CD4-positive, alpha-beta memory T cell (primary cell): ENCODE results near the gene TAS2R13. TPM values are rescaled to one million over a fixed set of nuclear protein-coding genes. Genes with fewer than 3 reads are reported as not detected.

Experiments
- CTCF ChIA-PET: fragments of 350-600 bp; sonication (Branson Sonifier 250); formaldehyde crosslinking; loops from one replicate; lab custom pipeline; 2021; ENCODE audit warnings: inconsistent platforms; ENCODE audit not compliant: partially characterized antibody; lab: Charles Lee
- POLR2A ChIA-PET: fragments of 350-600 bp; sonication (Branson Sonifier 250); formaldehyde crosslinking; loops from one replicate; lab custom pipeline; 2021; ENCODE audit not compliant: partially characterized antibody; lab: Charles Lee
- DNase-seq, 5 donors: peaks; one replicate each; pipeline versions ENCODE4 v3.0.0 to v3.0.0-alpha.2; 2020 to 2022; ENCODE audit warnings: mixed read lengths in 1 of 5
- H3K27ac ChIP-seq: one replicate; pipeline ENCODE4 v1.7.0; 2013; ENCODE audit warnings: low read depth, low read length
- H3K27me3 ChIP-seq: 2 replicates; pipeline ENCODE4 v1.7.0; 2013; ENCODE audit warnings: mild to moderate bottlenecking, low read length, moderate library complexity; ENCODE audit not compliant: insufficient read depth
- H3K36me3 ChIP-seq: 2 replicates; pipeline ENCODE4 v1.7.0; 2013; ENCODE audit warnings: mild to moderate bottlenecking, low read length, moderate library complexity; ENCODE audit not compliant: insufficient read depth
- H3K4me1 ChIP-seq: 2 replicates; pipeline ENCODE4 v1.7.0; 2013; ENCODE audit warnings: mild to moderate bottlenecking, low read length, moderate library complexity; ENCODE audit not compliant: insufficient read depth
- H3K4me3 ChIP-seq, 2 donors: one replicate each; pipeline ENCODE4 v1.7.0; 2013; ENCODE audit warnings: low read length in 2 of 2, mild to moderate bottlenecking in 1 of 2
- H3K9me3 ChIP-seq, 2 donors: one replicate each; pipeline ENCODE4 v1.7.0; 2013; ENCODE audit warnings: low read length in 2 of 2, control low read depth in 1 of 2; ENCODE audit not compliant: control insufficient read depth in 1 of 2
- H3K27ac Mint-ChIP-seq, 7 donors: one replicate each; pipeline ENCODE4 v1.8.0; 2020 to 2021; ENCODE audit warnings: mixed read lengths in 7 of 7, mild to moderate bottlenecking in 6 of 7, inconsistent platforms in 3 of 7, moderate library complexity in 3 of 7
- H3K27me3 Mint-ChIP-seq, 2 donors: one replicate each; pipeline ENCODE4 v1.8.0; 2020 to 2021; ENCODE audit warnings: mixed read lengths in 2 of 2
- H3K36me3 Mint-ChIP-seq, 2 donors: one replicate each; pipeline ENCODE4 v1.8.0; 2020 to 2021; ENCODE audit warnings: mixed read lengths in 2 of 2, inconsistent platforms in 1 of 2, mild to moderate bottlenecking in 1 of 2
- H3K4me1 Mint-ChIP-seq, 4 donors: one replicate each; pipeline ENCODE4 v1.8.0; 2020 to 2021; ENCODE audit warnings: mixed read lengths in 4 of 4, mild to moderate bottlenecking in 1 of 4
- H3K4me3 Mint-ChIP-seq, 8 donors: one replicate each; pipeline ENCODE4 v1.8.0; 2020 to 2021; ENCODE audit warnings: mixed read lengths in 8 of 8, mild to moderate bottlenecking in 7 of 8, moderate library complexity in 6 of 8, inconsistent platforms in 3 of 8
- H3K9me3 Mint-ChIP-seq, 8 donors: one replicate each; pipeline ENCODE4 v1.8.0; 2020 to 2021; ENCODE audit warnings: mixed read lengths in 8 of 8, mild to moderate bottlenecking in 5 of 8, inconsistent platforms in 3 of 8, moderate library complexity in 1 of 8
- intact Hi-C: fragments of 100-400 bp; cut with micrococcal nuclease; formaldehyde crosslinking; loops from one replicate; pipeline ENCODE4 v1.15.1; 2023
- polyA plus RNA-seq, 2 donors: library from polyadenylated mRNA; unstranded; fragments of 300-500 nt; fragmentation: Illumina TruSeq; gene quantifications; one replicate each; pipeline ENCODE4 v1.2.3, GENCODE V29; 2021
- total RNA-seq, 2 experiments: library from RNA; stranded (reverse); gene quantifications; one replicate each; pipeline ENCODE4 v1.2.3, GENCODE V29; 2021

Gene TAS2R13
- total and polyA plus RNA-seq, 4 experiments from 2014 or later: 0.79 to 0.86 TPM; not detected in 2

GRCh38 chr12:10904686-10905085 lies 4.7 kb downstream of the TAS2R13 start:
- ChIA-PET CTCF (no interaction called here), POLR2A (no interaction called here)
- Mint-ChIP-seq H3K27ac (no peak overlapping the region), H3K27me3 (no peaks in the 10 kb centered on the region), H3K4me1 (no peaks in the 10 kb centered on the region), H3K36me3 (peaks cover 29 to 73% of the 10 kb centered on the region in 2 donors), H3K9me3 (peaks cover 2 to 45% (median 39%) of the 10 kb centered on the region in 8 donors), H3K4me3 (no peak overlapping the region)
- H3K27ac ChIP-seq: no peak overlapping the region
- intact Hi-C loops: no loop called here
- no peaks in the 10 kb centered on the region for H3K4me1 ChIP-seq
- peaks cover 0 to 10% of the 10 kb centered on the region in 2 donors for H3K9me3 ChIP-seq
- DNase-seq: no peak
- no peak overlapping the region for H3K4me3 ChIP-seq
- no peaks in the 10 kb centered on the region for H3K36me3 ChIP-seq
- H3K27me3 ChIP-seq: no peaks in the 10 kb centered on the region

- Mint-ChIP-seq H3K4me3 (no peak overlapping the region), H3K4me1 (peaks cover 0 to 2% (median under 1%) of the 10 kb centered on the region in 4 donors), H3K27me3 (no peaks in the 10 kb centered on the region), H3K27ac (no peak overlapping the region), H3K36me3 (peaks cover 27 to 71% of the 10 kb centered on the region in 2 donors), H3K9me3 (peaks cover 0 to 44% (median 37%) of the 10 kb centered on the region in 8 donors)
- Histone ChIP-seq H3K4me3 (no peak overlapping the region), H3K27me3 (no peaks in the 10 kb centered on the region), H3K36me3 (no peaks in the 10 kb centered on the region), H3K4me1 (no peaks in the 10 kb centered on the region), H3K9me3 (peaks cover 0 to 10% of the 10 kb centered on the region in 2 donors), H3K27ac (no peak overlapping the region)
- POLR2A ChIA-PET: no interaction called here
- no peak for DNase-seq
- intact Hi-C loops: no loop called here
- CTCF ChIA-PET: no interaction called here
These were observed 7.9 kb downstream of the TAS2R13 start for GRCh38 chr12:10901427-10901826.

GRCh38 chr12:10900972-10901371 lies 8.4 kb downstream of the TAS2R13 start:
- Mint-ChIP-seq H3K27me3 (no peaks in the 10 kb centered on the region), H3K9me3 (peaks cover 0 to 44% (median 35%) of the 10 kb centered on the region in 8 donors), H3K27ac (no peak overlapping the region), H3K36me3 (peaks cover 27 to 68% of the 10 kb centered on the region in 2 donors), H3K4me1 (peaks cover 0 to 2% (median under 1%) of the 10 kb centered on the region in 4 donors), H3K4me3 (no peak overlapping the region)
- ChIA-PET POLR2A (no interaction called here), CTCF (no interaction called here)
- H3K27me3 ChIP-seq: no peaks in the 10 kb centered on the region
- DNase-seq: peak in 1 of 5 donors; percentile 11
- no peaks in the 10 kb centered on the region for H3K4me1 ChIP-seq
- H3K36me3 ChIP-seq: no peaks in the 10 kb centered on the region
- intact Hi-C loops: no loop called here
- H3K9me3 ChIP-seq: peaks cover 0 to 10% of the 10 kb centered on the region in 2 donors
- no peak overlapping the region for H3K27ac ChIP-seq
- H3K4me3 ChIP-seq: no peak overlapping the region

GRCh38 chr12:10900530-10900929 lies 8.8 kb downstream of the TAS2R13 start:
- Histone ChIP-seq H3K9me3 (peaks cover 0 to 10% of the 10 kb centered on the region in 2 donors), H3K4me1 (no peaks in the 10 kb centered on the region), H3K4me3 (no peak overlapping the region), H3K36me3 (no peaks in the 10 kb centered on the region), H3K27ac (no peak overlapping the region), H3K27me3 (no peaks in the 10 kb centered on the region)
- intact Hi-C loops: no loop called here
- POLR2A ChIA-PET: no interaction called here
- H3K9me3 Mint-ChIP-seq: peaks cover 0 to 40% (median 33%) of the 10 kb centered on the region in 8 donors
- no peaks in the 10 kb centered on the region for H3K27me3 Mint-ChIP-seq
- H3K4me3 Mint-ChIP-seq: no peak overlapping the region
- peak in 1 of 5 donors; percentile 31 for DNase-seq
- H3K4me1 Mint-ChIP-seq: peaks cover 0 to 2% (median under 1%) of the 10 kb centered on the region in 4 donors
- CTCF ChIA-PET: no interaction called here
- H3K36me3 Mint-ChIP-seq: peaks cover 25 to 65% of the 10 kb centered on the region in 2 donors
- no peak overlapping the region for H3K27ac Mint-ChIP-seq

GRCh38 chr12:10896854-10897253 lies 12.5 kb downstream of the TAS2R13 start:
- Histone ChIP-seq H3K36me3 (no peaks in the 10 kb centered on the region), H3K27ac (no peak overlapping the region), H3K4me3 (no peak overlapping the region), H3K4me1 (no peaks in the 10 kb centered on the region), H3K9me3 (no peaks in the 10 kb centered on the region), H3K27me3 (no peaks in the 10 kb centered on the region)
- Mint-ChIP-seq H3K27ac (no peak overlapping the region), H3K27me3 (no peaks in the 10 kb centered on the region), H3K4me3 (no peak overlapping the region), H3K4me1 (peaks cover 0 to 2% (median under 1%) of the 10 kb centered on the region in 4 donors), H3K9me3 (peaks cover 0 to 8% (median 3%) of the 10 kb centered on the region in 8 donors), H3K36me3 (peaks cover 17 to 58% of the 10 kb centered on the region in 2 donors)
- POLR2A ChIA-PET: no interaction called here
- CTCF ChIA-PET: no interaction called here
- DNase-seq: no peak
- intact Hi-C loops: no loop called here

GRCh38 chr12:10891937-10892336 lies 17.4 kb downstream of the TAS2R13 start:
- peaks cover 16 to 52% of the 10 kb centered on the region in 2 donors for H3K36me3 Mint-ChIP-seq
- Histone ChIP-seq H3K4me3 (no peak overlapping the region), H3K27me3 (no peaks in the 10 kb centered on the region), H3K9me3 (no peaks in the 10 kb centered on the region), H3K27ac (no peak overlapping the region), H3K36me3 (no peaks in the 10 kb centered on the region), H3K4me1 (no peaks in the 10 kb centered on the region)
- CTCF ChIA-PET: interaction anchor here (0.8 kb wide), 1 partner anchor 18 kb away, joined by 3 read pairs; no protein-coding TSS in a partner anchor
- no peak overlapping the region for H3K4me3 Mint-ChIP-seq
- no peaks in the 10 kb centered on the region for H3K4me1 Mint-ChIP-seq
- H3K27me3 Mint-ChIP-seq: no peaks in the 10 kb centered on the region
- POLR2A ChIA-PET: no interaction called here
- no peak for DNase-seq
- peak overlapping the region in 2 of 7 donors; percentile 29 to 38 for H3K27ac Mint-ChIP-seq
- H3K9me3 Mint-ChIP-seq: no peaks in the 10 kb centered on the region
- intact Hi-C loops: no loop called here

DNA sequence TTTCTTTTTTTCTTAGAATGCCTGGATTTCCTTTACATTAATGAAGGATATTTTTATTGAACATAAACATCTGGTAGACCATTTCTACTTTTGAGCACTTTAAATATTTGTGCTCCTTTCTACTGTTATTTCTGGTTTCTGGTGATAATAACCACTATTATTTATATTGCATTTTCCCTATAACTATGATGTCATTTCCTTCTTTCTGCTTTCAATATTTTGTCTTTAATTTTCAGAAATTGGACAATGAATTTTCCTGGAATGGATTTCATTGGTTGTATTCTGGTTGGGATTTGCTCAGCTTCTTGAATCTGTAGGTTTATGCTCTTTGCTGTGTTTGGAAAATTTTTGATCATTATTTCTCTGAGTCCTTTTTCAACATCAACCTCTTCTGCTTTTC lies 20.1 kb downstream of the TAS2R13 start:
- H3K27me3 Mint-ChIP-seq: no peaks in the 10 kb centered on the region
- Histone ChIP-seq H3K36me3 (no peaks in the 10 kb centered on the region), H3K9me3 (no peaks in the 10 kb centered on the region), H3K4me1 (no peaks in the 10 kb centered on the region), H3K4me3 (no peak overlapping the region), H3K27ac (no peak overlapping the region), H3K27me3 (no peaks in the 10 kb centered on the region)
- intact Hi-C loops: no loop called here
- peaks cover 0 to 2% (median 0%) of the 10 kb centered on the region in 8 donors for H3K9me3 Mint-ChIP-seq
- H3K36me3 Mint-ChIP-seq: peaks cover 8 to 56% of the 10 kb centered on the region in 2 donors
- no peak overlapping the region for H3K27ac Mint-ChIP-seq
- H3K4me3 Mint-ChIP-seq: no peak overlapping the region
- H3K4me1 Mint-ChIP-seq: no peaks in the 10 kb centered on the region
- POLR2A ChIA-PET: no interaction called here
- CTCF ChIA-PET: no interaction called here
- no peak for DNase-seq
